H1 (cell line): Measurements from ENCODE around the gene DYSF.

Source experiments
- EP300 ChIP-seq, 2 experiments: IDR thresholded peaks; 1 replicate in 1 of 2; 2 replicates in 1 of 2; pipeline ENCODE4 v1.6.1; 2011 to 2012; ENCODE audit warnings: low read depth in 2 of 2, low read length in 2 of 2, mild to moderate bottlenecking in 2 of 2, borderline replicate concordance in 1 of 2, inconsistent platforms in 1 of 2, moderate library complexity in 1 of 2
- POLR2A ChIP-seq, 2 experiments: IDR thresholded peaks; 1 replicate in 1 of 2; 2 replicates in 1 of 2; pipeline ENCODE4 v1.6.1; 2011; ENCODE audit warnings: low read depth in 2 of 2, low read length in 2 of 2, mild to moderate bottlenecking in 2 of 2; ENCODE audit errors: control extremely low read depth in 1 of 2
- TAF1 ChIP-seq: IDR thresholded peaks from 2 replicates; pipeline ENCODE4 v1.6.1; 2011; ENCODE audit warnings: mild to moderate bottlenecking, low read depth, low read length
- TEAD4 ChIP-seq: IDR thresholded peaks from 2 replicates; pipeline ENCODE4 v1.6.1; 2012; ENCODE audit warnings: low read depth, low read length, inconsistent platforms, mixed read lengths
- TF ChIP-seq, protein P1 (sequence below): IDR thresholded peaks from 2 replicates; pipeline ENCODE4 v1.6.1; 2011; ENCODE audit warnings: low read length, improper control_type of control experiment

DNA sequence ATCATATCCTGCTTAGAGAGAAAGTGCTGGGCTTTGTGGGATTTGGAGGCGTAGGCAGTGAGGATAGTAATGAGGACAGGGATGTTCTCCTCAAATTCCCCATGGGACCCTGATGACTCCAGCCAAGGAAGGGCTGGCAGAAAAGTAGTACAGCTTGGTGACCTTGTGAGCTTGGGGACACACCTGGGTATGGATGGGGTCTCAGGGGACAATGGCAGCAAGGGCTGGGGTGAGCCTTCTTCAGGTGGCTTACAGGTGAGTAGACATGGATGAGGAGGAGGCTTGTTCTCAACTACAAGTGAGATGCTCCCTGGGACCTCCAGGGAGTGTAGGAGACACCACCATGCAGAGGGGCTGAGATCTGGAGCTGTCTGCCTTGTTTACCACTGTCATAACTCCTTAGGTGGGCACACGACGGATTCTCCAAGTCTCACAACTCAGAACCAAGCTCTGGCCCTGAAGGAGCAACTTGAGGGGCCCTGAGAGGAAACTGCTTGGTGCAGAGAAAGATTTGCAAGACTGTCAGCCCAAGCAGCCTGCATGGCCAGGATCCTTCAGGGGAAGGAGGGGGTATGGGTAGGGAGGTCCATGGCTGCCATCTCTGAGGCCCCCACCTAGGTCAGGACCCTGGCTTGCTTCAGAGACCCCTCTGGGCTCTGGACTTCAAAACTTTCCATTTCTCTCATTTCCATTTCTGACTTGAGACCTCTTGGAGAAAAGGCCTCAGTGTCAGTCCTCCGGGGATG, 262.8 kb downstream of the DYSF start:
- TF ChIP-seq POLR2A (IDR thresholded peaks at IDR 0.05; ENCODE audit: control extremely low read depth in 1 of 2, low read depth in 2 of 2, low read length in 2 of 2) (no peak), TEAD4 (no peak), TAF1 (no peak), EP300 (IDR thresholded peaks at IDR 0.05; ENCODE audit: borderline replicate concordance in 1 of 2, low read depth in 2 of 2, low read length in 2 of 2) (no peak)
- TF ChIP-seq, protein P1, sequence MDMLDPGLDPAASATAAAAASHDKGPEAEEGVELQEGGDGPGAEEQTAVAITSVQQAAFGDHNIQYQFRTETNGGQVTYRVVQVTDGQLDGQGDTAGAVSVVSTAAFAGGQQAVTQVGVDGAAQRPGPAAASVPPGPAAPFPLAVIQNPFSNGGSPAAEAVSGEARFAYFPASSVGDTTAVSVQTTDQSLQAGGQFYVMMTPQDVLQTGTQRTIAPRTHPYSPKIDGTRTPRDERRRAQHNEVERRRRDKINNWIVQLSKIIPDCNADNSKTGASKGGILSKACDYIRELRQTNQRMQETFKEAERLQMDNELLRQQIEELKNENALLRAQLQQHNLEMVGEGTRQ = no peak
